ENCODE measurements around the gene KIAA1217. TPM values are rescaled to one million over a fixed set of nuclear protein-coding genes. Genes with fewer than 3 reads are reported as not detected.

Gene KIAA1217
- total RNA-seq, 1 experiment from 2014 or later = 1.5 TPM

- in situ Hi-C loops (cut with HindIII; ENCODE audit: low pct_unique_long_range_greater_than_20kb, low sequenced_read_pairs) = no loop called here
- DNase-seq (ENCODE audit: low read depth, low spot score) = no peak
These were observed 246.5 kb downstream of the KIAA1217 start for GRCh38 chr10:24455447-24455846.

- DNase-seq (ENCODE audit: low read depth, low spot score) = no peak
- in situ Hi-C loops (cut with HindIII; ENCODE audit: low pct_unique_long_range_greater_than_20kb, low sequenced_read_pairs) = no loop called here
These were observed 247.4 kb downstream of the KIAA1217 start for GRCh38 chr10:24456322-24456721.

GRCh38 chr10:24457661-24458318 lies 248.9 kb downstream of the KIAA1217 start:
- in situ Hi-C loops (cut with HindIII; ENCODE audit: low pct_unique_long_range_greater_than_20kb, low sequenced_read_pairs) = no loop called here
- DNase-seq (ENCODE audit: low read depth, low spot score) = peak; percentile 53

- in situ Hi-C loops (cut with HindIII; ENCODE audit: low pct_unique_long_range_greater_than_20kb, low sequenced_read_pairs) = no loop called here
- DNase-seq (ENCODE audit: low read depth, low spot score) = no peak
These were observed 250.9 kb downstream of the KIAA1217 start for GRCh38 chr10:24459836-24460235.

- in situ Hi-C loops (cut with HindIII; ENCODE audit: low pct_unique_long_range_greater_than_20kb, low sequenced_read_pairs) = no loop called here
- no peak for DNase-seq (ENCODE audit: low read depth, low spot score)
These were observed 253.4 kb downstream of the KIAA1217 start for GRCh38 chr10:24462291-24462813.

GRCh38 chr10:24462889-24463552 lies 254.1 kb downstream of the KIAA1217 start:
- in situ Hi-C loops (cut with HindIII; ENCODE audit: low pct_unique_long_range_greater_than_20kb, low sequenced_read_pairs) = no loop called here
- peak; percentile 20 for DNase-seq (ENCODE audit: low read depth, low spot score)

- in situ Hi-C loops (cut with HindIII; ENCODE audit: low pct_unique_long_range_greater_than_20kb, low sequenced_read_pairs) = no loop called here
- peak; percentile 14 for DNase-seq (ENCODE audit: low read depth, low spot score)
These were observed 254.9 kb downstream of the KIAA1217 start for GRCh38 chr10:24463611-24464426.

- in situ Hi-C loops (cut with HindIII; ENCODE audit: low pct_unique_long_range_greater_than_20kb, low sequenced_read_pairs) = no loop called here
- no peak for DNase-seq (ENCODE audit: low read depth, low spot score)
These were observed 256.4 kb downstream of the KIAA1217 start for GRCh38 chr10:24465124-24465874.

GRCh38 chr10:24465891-24466818 lies 257.2 kb downstream of the KIAA1217 start:
- in situ Hi-C loops (cut with HindIII; ENCODE audit: low pct_unique_long_range_greater_than_20kb, low sequenced_read_pairs) = no loop called here
- DNase-seq (ENCODE audit: low read depth, low spot score) = peak; percentile 34

- in situ Hi-C loops (cut with HindIII; ENCODE audit: low pct_unique_long_range_greater_than_20kb, low sequenced_read_pairs) = no loop called here
- no peak for DNase-seq (ENCODE audit: low read depth, low spot score)
These were observed 258.2 kb downstream of the KIAA1217 start for GRCh38 chr10:24467136-24467535.

- DNase-seq (ENCODE audit: low read depth, low spot score) = no peak
- in situ Hi-C loops (cut with HindIII; ENCODE audit: low pct_unique_long_range_greater_than_20kb, low sequenced_read_pairs) = no loop called here
These were observed 258.7 kb downstream of the KIAA1217 start for GRCh38 chr10:24467605-24468004.

GRCh38 chr10:24468281-24468751 lies 259.4 kb downstream of the KIAA1217 start:
- no peak for DNase-seq (ENCODE audit: low read depth, low spot score)
- in situ Hi-C loops (cut with HindIII; ENCODE audit: low pct_unique_long_range_greater_than_20kb, low sequenced_read_pairs) = no loop called here

- no peak for DNase-seq (ENCODE audit: low read depth, low spot score)
- in situ Hi-C loops (cut with HindIII; ENCODE audit: low pct_unique_long_range_greater_than_20kb, low sequenced_read_pairs) = no loop called here
These were observed 261.1 kb downstream of the KIAA1217 start for GRCh38 chr10:24469993-24470392.

- in situ Hi-C loops (cut with HindIII; ENCODE audit: low pct_unique_long_range_greater_than_20kb, low sequenced_read_pairs) = no loop called here
- DNase-seq (ENCODE audit: low read depth, low spot score) = no peak
These were observed 266.7 kb downstream of the KIAA1217 start for GRCh38 chr10:24475598-24475997.

GRCh38 chr10:24476913-24477701 lies 268.2 kb downstream of the KIAA1217 start:
- in situ Hi-C loops (cut with HindIII; ENCODE audit: low pct_unique_long_range_greater_than_20kb, low sequenced_read_pairs) = no loop called here
- no peak for DNase-seq (ENCODE audit: low read depth, low spot score)

GRCh38 chr10:24477915-24478314 lies 269.0 kb downstream of the KIAA1217 start:
- in situ Hi-C loops (cut with HindIII; ENCODE audit: low pct_unique_long_range_greater_than_20kb, low sequenced_read_pairs) = no loop called here

More at GRCh38 chr10:24477915-24478314, 269.0 kb downstream of the KIAA1217 start:
- DNase-seq (ENCODE audit: low read depth, low spot score) = no peak
